GM18858 (cell line): ENCODE measurements around the gene F13B.
"Not testable (repeated sequence)": the region's sequence is repeated elsewhere in the genome, so short reads cannot be mapped to it uniquely, and the experiment has no call there.

Experiments
- ATAC-seq: cut with Tn5 transposase; IDR thresholded peaks from one replicate; pipeline ENCODE4 v1.9.1; 2021; ENCODE audit not compliant: unreplicated experiment

F13B gene, protein sequence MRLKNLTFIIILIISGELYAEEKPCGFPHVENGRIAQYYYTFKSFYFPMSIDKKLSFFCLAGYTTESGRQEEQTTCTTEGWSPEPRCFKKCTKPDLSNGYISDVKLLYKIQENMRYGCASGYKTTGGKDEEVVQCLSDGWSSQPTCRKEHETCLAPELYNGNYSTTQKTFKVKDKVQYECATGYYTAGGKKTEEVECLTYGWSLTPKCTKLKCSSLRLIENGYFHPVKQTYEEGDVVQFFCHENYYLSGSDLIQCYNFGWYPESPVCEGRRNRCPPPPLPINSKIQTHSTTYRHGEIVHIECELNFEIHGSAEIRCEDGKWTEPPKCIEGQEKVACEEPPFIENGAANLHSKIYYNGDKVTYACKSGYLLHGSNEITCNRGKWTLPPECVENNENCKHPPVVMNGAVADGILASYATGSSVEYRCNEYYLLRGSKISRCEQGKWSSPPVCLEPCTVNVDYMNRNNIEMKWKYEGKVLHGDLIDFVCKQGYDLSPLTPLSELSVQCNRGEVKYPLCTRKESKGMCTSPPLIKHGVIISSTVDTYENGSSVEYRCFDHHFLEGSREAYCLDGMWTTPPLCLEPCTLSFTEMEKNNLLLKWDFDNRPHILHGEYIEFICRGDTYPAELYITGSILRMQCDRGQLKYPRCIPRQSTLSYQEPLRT

GRCh38 chr1:197066719-197067456 lies at the start of gene F13B:
Gene F13B (minus strand): TSS chr1:197067260. CDS start chr1:197067223, 37 bp downstream.
- ATAC-seq = no peak

DNA sequence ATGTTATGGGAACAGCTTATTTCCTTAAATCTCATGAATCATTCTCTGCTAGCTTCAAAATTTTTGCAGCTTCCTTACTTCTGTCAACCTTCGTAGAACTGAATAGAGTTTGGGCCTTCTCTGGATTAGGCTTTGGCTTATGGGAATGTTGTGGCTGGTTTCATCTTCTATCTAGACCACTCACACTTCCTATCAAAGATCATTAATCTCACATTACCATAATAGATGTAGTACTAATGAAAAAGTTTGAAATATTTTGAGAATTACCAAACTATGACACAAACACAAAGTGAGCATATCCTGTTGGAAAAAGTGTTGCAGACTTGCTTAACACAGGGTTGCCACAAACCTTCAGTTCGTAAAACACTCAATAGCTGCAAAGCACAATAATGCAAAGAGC lies 49.1 kb upstream of the F13B start:
- ATAC-seq = no peak

DNA sequence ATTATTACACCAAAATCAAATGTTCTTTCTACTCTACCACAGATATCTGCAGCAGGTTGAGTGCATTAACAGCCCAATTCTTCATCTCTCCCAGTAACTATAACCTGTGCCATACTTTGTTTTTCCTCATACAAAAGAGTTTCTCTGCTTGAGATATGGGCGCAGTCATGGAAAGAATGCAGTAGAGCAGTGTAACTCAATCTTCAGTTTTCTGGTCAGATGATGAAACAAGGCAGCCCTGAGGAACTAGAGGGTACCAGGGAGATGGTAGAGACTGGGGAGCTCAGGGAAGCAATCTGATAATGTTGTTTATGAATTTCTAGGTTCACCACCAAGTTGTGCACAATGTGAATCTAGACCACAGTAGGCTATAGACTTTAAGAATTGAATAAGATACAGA lies 39.8 kb upstream of the F13B start:
- ATAC-seq = no peak

DNA sequence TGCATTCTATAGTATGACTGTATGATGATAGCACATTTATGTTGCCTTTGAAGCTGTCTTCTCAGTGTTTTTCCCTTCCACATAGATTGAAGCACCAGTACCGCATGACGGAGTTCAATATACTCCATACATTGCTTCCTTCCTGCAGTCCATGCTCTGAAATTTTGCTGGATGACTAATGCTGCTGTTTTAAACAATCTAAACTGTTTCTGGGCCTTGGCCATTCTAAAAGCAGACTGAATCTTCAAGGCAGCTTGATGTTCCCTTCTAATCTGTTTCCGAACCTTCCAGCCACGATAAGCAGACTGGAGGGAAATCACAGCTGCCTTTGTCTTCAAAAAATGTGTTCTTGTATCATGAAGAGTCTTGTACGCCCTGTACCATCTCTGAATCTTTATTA lies 36.2 kb upstream of the F13B start:
- no peak for ATAC-seq

DNA sequence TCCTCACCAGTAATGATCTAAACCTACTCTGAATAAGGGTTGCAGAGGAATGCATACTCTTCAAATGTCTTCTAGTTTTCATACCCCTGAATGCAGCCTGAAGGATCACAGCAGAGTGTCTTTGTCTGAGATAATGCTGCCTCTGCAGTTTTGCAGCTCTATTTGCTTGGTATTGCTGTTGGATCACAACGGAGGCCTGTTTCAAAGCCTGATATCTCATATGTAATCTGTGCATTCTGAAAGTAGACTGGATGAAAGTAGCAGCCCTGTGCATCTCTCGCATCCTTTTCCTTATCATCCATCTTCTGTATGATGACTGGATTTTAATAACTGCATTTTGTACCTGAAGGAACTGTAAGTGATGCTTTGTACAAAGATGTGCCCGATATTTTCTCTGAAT lies 34.9 kb upstream of the F13B start:
- no peak for ATAC-seq

DNA sequence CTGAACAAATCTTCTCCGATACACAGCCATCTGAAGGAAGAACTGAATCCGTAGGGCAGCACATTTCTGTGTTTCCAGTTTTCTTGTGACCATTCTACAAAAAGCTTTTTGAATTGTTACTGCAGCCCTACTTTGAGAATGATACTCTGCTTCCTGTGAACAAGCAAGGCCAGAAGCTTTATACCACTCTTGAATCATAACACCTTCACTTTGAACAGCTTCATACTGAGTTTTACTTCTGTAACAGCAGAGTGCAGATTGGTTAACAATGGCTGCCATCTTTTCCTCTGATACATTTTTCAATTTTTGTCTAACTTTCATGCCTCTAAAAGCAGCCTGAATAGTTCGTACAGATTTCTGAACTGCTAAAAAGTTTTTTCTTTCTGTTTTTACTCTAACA lies 33.6 kb upstream of the F13B start:
- no peak for ATAC-seq

DNA sequence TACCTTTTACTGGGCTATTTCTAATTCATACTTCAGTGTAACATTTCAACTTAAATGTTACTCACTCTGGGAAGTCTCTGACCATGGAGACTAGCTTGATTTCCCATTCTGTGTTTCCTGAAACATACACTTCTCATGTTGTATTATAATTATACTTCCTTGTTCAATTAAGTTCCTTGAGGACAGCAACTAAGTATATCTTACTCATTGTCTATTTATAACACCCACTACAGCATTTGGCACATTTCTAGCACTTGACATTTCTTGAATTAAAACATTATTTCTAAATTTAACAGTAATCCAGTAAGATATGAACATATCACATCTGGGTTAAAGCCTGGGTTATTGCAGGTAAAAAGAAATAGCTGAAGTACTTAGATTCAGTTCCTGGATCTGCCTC lies 32.4 kb upstream of the F13B start:
- no peak for ATAC-seq

DNA sequence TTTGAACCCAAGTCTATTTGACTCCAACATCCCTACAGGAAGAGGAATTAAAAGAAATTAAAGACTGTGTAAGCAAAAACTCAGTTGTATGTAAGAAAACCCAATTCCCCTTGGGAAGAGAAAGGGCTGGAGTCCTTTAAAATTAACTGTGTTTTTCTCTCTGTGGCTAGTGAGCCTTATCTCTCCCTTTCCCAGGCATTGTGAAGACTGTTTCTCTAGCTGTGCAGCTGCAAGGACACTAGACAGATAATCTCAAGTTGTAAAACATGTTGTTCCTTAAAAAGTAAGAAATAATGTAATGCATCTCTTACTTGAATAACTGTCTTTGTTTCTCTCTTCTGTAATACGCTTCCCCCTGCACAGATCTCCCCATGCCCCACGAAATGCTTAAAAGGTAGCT lies 29.9 kb upstream of the F13B start:
- not testable (repeated sequence) for ATAC-seq

DNA sequence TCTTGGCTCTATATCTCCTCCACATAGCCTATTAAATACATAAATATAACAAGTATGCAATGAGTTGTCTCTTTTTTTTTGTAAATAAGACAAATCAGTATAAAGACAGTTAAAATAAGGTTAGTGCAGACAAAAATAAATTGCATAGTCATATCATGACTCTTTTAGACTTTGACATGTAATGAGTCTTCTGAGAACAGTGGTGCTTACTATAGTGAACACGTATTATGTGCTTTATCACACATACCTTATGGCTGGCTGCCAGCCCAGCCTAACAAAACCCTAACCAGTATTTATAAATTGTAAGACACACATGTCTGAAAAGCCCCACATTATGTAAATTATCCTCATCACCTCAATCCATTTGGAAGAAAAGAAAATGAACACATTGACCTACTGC lies 29.1 kb upstream of the F13B start:
- ATAC-seq = peak; percentile 65

GRCh38 chr1:197093226-197093885 lies 26.3 kb upstream of the F13B start:
- no peak for ATAC-seq

- no peak for ATAC-seq
Measured at GRCh38 chr1:197092491-197093023, 25.5 kb upstream of the F13B start.

DNA sequence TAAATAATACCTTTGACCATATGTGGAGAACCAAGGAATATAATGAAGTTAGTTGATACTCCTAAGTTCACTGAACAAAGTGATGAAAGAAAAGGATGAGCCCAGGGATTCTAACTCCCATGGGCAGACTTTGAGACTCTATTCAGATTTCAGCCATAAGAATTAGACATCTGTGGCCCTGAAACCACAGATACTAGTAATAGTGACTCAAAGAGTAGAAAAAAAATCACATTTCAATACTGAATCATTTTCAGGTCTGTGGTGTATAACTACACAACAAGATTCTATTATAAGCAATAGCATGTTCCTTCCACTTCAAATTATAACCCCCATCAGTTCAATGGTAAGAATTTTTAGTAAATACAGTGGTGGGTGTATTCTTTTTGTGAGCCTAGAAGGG lies 16.4 kb upstream of the F13B start:
- ATAC-seq = no peak

DNA sequence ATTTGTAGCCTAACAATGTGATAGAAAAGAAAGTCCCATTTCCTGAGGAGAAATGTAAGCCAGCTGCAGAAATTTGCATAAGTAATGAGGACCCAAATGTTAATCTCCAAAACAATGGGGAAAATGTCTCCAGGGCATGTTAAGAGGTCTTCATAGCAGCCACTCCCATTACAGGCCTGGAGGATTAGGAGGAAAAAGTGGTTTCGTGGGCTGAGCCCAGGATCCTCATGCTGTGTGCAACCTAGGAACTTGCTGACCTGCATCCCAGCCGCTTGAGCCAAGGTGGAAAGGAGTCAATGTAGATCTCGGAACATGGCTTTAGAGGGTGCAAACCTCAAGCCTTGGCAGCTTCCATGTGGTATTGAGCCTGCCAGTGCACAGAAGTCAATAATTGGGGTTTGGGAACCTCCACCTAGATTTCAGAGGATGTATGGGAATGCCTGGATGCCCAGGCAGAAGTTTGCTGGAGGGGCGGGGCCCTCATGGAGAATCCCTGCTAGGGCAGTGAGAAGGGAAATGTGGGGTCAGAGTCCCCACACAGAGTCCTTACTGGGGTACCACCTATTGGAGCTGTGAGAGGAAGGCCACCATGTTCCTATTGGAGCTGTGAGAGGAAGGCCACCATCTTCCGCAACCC lies 14.2 kb upstream of the F13B start:
- no peak for ATAC-seq

DNA sequence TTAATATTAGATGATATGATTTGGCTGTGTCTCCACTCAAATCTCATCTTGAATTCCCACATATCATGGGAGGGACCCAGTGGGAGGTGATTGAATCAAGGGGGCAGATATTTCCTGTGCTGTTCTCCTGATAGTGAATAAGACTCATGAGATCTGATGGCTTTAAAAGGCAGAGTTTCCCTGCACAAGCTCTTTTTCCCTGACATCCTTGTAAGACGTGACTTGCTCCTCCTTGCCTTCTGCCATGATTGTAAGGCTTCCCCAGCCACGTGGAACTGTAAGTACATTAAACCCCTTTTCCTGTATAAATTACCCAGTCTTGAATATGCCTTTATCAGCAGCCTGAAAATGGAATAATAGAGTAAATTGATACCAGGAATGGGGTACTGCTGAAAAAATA lies 13.3 kb upstream of the F13B start:
- no peak for ATAC-seq

GRCh38 chr1:197076585-197076984 lies 9.5 kb upstream of the F13B start:
- ATAC-seq = no peak

DNA sequence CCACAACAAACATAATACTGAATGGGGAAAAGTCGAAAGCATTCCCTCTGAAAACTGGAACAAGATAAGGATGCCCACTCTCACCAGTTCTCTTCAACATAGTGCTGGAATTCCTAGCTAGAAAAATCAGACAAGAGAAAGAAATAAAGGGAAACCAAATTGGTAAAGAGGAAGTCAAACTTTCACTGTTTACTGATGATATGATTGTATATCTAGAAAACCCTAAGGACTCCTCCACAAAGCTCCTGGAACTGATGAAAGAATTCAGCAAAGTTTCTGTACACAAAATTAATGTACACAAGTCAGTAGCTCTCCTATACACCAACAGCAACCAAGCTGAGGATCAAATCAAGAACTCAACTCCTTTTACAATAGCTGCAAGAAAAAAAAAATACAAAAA lies 6.9 kb upstream of the F13B start:
- no peak for ATAC-seq

DNA sequence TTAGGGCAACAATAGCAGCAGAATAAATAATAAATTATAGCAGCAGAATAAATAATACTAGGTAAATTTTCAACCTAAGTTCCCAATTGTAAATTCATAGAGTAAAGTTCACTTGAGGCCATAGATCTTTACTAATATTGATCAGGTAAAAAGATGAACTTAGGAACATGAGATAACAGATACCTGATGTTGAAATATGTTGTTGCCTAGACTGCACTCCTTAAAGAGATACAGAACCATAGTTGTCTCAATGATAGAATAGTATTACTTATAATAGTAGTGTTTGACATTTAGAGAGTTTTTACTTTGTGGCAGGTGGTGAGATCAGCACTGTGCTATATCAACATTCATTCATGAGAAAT lies 378 bp upstream of the F13B start:
- no peak for ATAC-seq

- no peak for ATAC-seq
Measured at GRCh38 chr1:197066277-197066676, 783 bp downstream of the F13B start.

DNA sequence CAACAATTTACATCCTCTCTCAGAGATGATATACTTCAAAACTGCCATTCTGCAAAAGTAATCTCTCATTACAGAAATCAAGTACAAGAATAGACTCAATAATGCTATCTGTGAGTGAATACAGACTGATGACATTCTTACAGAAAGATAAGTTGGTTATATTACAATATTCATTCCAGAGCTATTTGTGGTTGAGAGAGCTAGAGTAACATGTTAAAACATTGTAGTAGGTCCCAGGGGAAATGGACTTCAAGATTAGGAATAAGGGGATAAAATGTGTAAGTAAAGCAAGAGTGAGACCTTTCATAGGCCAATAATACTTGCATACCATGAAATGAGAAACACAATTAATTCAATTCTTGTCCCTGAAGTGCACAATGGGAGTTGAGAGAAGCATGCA lies 1.5 kb downstream of the F13B start:
- no peak for ATAC-seq

- ATAC-seq = peak; percentile 9
Measured at GRCh38 chr1:197063212-197063611, 3.8 kb downstream of the F13B start.

GRCh38 chr1:197062692-197063091 lies 4.4 kb downstream of the F13B start:
- peak; percentile 94 for ATAC-seq
